Measurements from ENCODE around the gene LMBR1. TPM values are rescaled to one million over a fixed set of nuclear protein-coding genes. Genes with fewer than 3 reads are reported as not detected.
"Not testable (repeated sequence)": the region's sequence is repeated elsewhere in the genome, so short reads cannot be mapped to it uniquely, and the experiment has no call there.

The LMBR1 gene
- total RNA-seq, 1 experiment from 2014 or later, result 91.1 TPM

- no peaks in the 10 kb centered on the region for H3K9me3 Mint-ChIP-seq (ENCODE audit: low read depth, unreplicated experiment)
- TF ChIP-seq CTCF (IDR thresholded peaks at IDR 0.05; ENCODE audit: unreplicated experiment), result no peak
- intact Hi-C loops (cut with micrococcal nuclease; ENCODE audit: unreplicated experiment), result loop anchor here (5.0 kb wide), 1 partner anchor 41 kb away; the partner anchor contains the start of gene NOM1
- H3K4me1 Mint-ChIP-seq (ENCODE audit: low read depth, unreplicated experiment), result peaks cover 13% of the 10 kb centered on the region
- CTCF ChIA-PET, result no interaction called here
- no peaks in the 10 kb centered on the region for H3K27me3 Mint-ChIP-seq (ENCODE audit: unreplicated experiment)
- no peak overlapping the region for H3K27ac Mint-ChIP-seq (ENCODE audit: unreplicated experiment)
- no peaks in the 10 kb centered on the region for H3K36me3 Mint-ChIP-seq (ENCODE audit: insufficient read depth, unreplicated experiment)
- no TSS peak for BruUV-seq (replicated peaks)
- DNase-seq, result no peak
- H3K4me3 Mint-ChIP-seq (ENCODE audit: low read depth, unreplicated experiment), result no peak overlapping the region
These were observed 13.2 kb upstream of the LMBR1 start for GRCh38 chr7:156906200-156906649.

DNA sequence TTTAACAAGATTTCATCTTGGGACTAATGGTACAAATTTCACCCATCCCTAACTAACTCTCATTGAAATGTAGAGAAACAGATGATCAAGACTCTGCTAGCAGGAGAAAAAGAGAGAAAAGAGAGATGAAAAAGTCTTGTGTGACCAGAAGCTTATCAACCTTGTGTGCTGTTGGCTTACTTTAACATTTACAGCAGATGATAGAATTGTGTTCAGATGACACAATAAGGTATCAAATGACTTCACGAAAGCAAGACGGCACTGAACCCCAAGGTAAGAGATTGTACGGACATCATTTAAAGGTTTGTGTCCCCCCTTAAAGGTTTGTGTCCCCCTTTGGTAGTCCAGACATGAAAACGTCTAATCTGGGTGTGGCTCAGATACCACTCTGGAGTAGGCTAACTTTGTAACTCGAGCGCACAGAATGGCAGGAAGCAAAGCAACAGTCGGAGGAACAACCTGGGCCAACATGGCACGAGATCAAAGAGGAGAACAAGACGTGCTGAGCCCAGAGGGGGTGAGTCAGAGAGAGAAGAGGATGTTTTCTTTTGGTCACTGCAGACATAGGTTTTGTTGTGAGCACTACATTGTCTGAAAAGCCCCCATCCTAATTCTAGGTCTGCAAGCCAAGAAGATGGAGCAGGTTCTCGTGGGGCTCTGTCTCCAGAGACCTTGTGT lies 10.4 kb upstream of the LMBR1 start:
- H3K4me3 Mint-ChIP-seq (ENCODE audit: low read depth, unreplicated experiment), result peak overlapping the region; percentile 34
- no peaks in the 10 kb centered on the region for H3K27me3 Mint-ChIP-seq (ENCODE audit: unreplicated experiment)

GRCh38 chr7:156900093-156900492 lies 7.1 kb upstream of the LMBR1 start:
- DNase-seq; H3K36me3 Mint-ChIP-seq (ENCODE audit: insufficient read depth, unreplicated experiment); BruUV-seq (replicated peaks); H3K27me3 Mint-ChIP-seq (ENCODE audit: unreplicated experiment); H3K9me3 Mint-ChIP-seq (ENCODE audit: low read depth, unreplicated experiment); intact Hi-C loops (cut with micrococcal nuclease; ENCODE audit: unreplicated experiment); H3K27ac Mint-ChIP-seq (ENCODE audit: unreplicated experiment); H3K4me3 Mint-ChIP-seq (ENCODE audit: low read depth, unreplicated experiment); CTCF ChIA-PET: not testable (repeated sequence)
- peaks cover 23% of the 10 kb centered on the region for H3K4me1 Mint-ChIP-seq (ENCODE audit: low read depth, unreplicated experiment)

More for the DNA sequence above, 10.4 kb upstream of the LMBR1 start:
- Mint-ChIP-seq H3K36me3 (ENCODE audit: insufficient read depth, unreplicated experiment) (no peaks in the 10 kb centered on the region), H3K9me3 (ENCODE audit: low read depth, unreplicated experiment) (no peaks in the 10 kb centered on the region), H3K27ac (ENCODE audit: unreplicated experiment) (peak overlapping the region; percentile 57), H3K4me1 (ENCODE audit: low read depth, unreplicated experiment) (peaks cover 13% of the 10 kb centered on the region)
- DNase-seq, result peak; percentile 58
- no TSS peak for BruUV-seq (replicated peaks)
- CTCF ChIA-PET, result no interaction called here
- intact Hi-C loops (cut with micrococcal nuclease; ENCODE audit: unreplicated experiment), result no loop called here
- no peak for TF ChIP-seq CTCF (IDR thresholded peaks at IDR 0.05; ENCODE audit: unreplicated experiment)

GRCh38 chr7:156898938-156899337 lies 6.0 kb upstream of the LMBR1 start:
- no peaks in the 10 kb centered on the region for H3K27me3 Mint-ChIP-seq (ENCODE audit: unreplicated experiment)
- no peak overlapping the region for H3K4me3 Mint-ChIP-seq (ENCODE audit: low read depth, unreplicated experiment)
- DNase-seq, result no peak
- BruUV-seq (replicated peaks), result no TSS peak
- no peaks in the 10 kb centered on the region for H3K9me3 Mint-ChIP-seq (ENCODE audit: low read depth, unreplicated experiment)
- CTCF ChIA-PET, result no interaction called here
- no peak overlapping the region for H3K27ac Mint-ChIP-seq (ENCODE audit: unreplicated experiment)
- H3K4me1 Mint-ChIP-seq (ENCODE audit: low read depth, unreplicated experiment), result peaks cover 23% of the 10 kb centered on the region
- no peak for TF ChIP-seq CTCF (IDR thresholded peaks at IDR 0.05; ENCODE audit: unreplicated experiment)
- H3K36me3 Mint-ChIP-seq (ENCODE audit: insufficient read depth, unreplicated experiment), result peaks cover 5% of the 10 kb centered on the region
- intact Hi-C loops (cut with micrococcal nuclease; ENCODE audit: unreplicated experiment), result no loop called here

DNA sequence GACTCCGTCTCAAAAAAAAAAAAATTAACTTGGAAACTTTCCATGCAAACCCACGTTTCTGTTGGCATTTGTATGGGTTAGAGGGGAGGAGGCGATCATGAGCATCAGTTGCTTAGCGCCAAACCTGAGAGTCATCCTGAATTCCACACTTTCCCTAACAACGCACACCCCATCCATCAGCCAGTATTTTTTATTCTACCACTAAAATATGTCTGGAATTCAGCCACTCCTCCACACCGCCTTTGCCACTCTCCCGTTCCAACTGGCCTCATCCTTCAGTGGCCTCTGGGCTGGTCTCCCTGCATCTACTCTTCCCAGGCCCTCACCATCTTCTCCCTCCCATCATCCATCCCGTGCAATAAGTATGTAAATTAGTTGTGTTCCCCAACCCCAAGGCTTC lies 4.7 kb upstream of the LMBR1 start:
- Mint-ChIP-seq H3K27ac (ENCODE audit: unreplicated experiment) (no peak overlapping the region), H3K4me3 (ENCODE audit: low read depth, unreplicated experiment) (no peak overlapping the region), H3K27me3 (ENCODE audit: unreplicated experiment) (no peaks in the 10 kb centered on the region), H3K36me3 (ENCODE audit: insufficient read depth, unreplicated experiment) (peaks cover 17% of the 10 kb centered on the region), H3K4me1 (ENCODE audit: low read depth, unreplicated experiment) (peaks cover 10% of the 10 kb centered on the region), H3K9me3 (ENCODE audit: low read depth, unreplicated experiment) (no peaks in the 10 kb centered on the region)
- CTCF ChIA-PET, result no interaction called here
- DNase-seq, result no peak
- TF ChIP-seq CTCF (IDR thresholded peaks at IDR 0.05; ENCODE audit: unreplicated experiment), result no peak
- intact Hi-C loops (cut with micrococcal nuclease; ENCODE audit: unreplicated experiment), result no loop called here
- BruUV-seq (replicated peaks), result no TSS peak

Data from Calu3 (cell line).